GM06990 (cell line): ENCODE results near the gene PRKCE.

Experiments
- DNase-seq: peaks from one replicate; pipeline ENCODE4 v3.0.0-alpha.2; 2011; ENCODE audit not compliant: insufficient read length; ENCODE audit errors: extremely low read depth
- H3K27me3 ChIP-seq: replicated peaks from 2 replicates; pipeline ENCODE4 v1.6.0; 2011; ENCODE audit warnings: low read length; ENCODE audit not compliant: control insufficient read depth, insufficient read depth
- H3K36me3 ChIP-seq: 2 replicates; pipeline ENCODE4 v1.5.1; 2011; ENCODE audit warnings: low read length; ENCODE audit not compliant: control insufficient read depth, insufficient read depth
- H3K4me3 ChIP-seq: replicated peaks from 2 replicates; pipeline ENCODE4 v1.5.1; 2011; ENCODE audit warnings: low read depth, mild to moderate bottlenecking, control low read depth, low read length
- TF ChIP-seq, protein P1 (sequence below): IDR thresholded peaks from 2 replicates; pipeline ENCODE4 v1.5.1; 2011; ENCODE audit warnings: low read length, control low read depth, mild to moderate bottlenecking, inconsistent platforms; ENCODE audit not compliant: insufficient read depth, poor library complexity, severe bottlenecking

The PRKCE gene

DNA sequence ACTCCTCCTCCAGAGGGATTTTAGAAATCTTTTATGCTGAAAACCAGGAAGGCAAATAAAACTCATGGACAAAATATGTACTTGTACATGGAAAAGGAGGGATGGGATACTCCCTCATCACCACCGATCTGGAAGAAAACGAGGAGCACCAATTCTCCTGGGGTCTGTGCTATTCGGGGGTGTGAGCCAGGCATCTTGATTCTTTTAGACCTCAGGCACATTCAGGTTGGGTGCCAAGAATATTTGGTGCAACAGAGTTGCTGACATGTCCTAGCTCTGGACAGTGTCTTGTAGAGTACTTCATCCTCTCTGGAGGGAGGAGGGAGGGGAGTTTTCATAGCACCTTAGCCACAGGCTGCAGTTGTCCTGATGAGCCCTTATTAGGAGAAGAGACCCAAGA, 163.0 kb downstream of the PRKCE start:
- TF ChIP-seq, protein P1, sequence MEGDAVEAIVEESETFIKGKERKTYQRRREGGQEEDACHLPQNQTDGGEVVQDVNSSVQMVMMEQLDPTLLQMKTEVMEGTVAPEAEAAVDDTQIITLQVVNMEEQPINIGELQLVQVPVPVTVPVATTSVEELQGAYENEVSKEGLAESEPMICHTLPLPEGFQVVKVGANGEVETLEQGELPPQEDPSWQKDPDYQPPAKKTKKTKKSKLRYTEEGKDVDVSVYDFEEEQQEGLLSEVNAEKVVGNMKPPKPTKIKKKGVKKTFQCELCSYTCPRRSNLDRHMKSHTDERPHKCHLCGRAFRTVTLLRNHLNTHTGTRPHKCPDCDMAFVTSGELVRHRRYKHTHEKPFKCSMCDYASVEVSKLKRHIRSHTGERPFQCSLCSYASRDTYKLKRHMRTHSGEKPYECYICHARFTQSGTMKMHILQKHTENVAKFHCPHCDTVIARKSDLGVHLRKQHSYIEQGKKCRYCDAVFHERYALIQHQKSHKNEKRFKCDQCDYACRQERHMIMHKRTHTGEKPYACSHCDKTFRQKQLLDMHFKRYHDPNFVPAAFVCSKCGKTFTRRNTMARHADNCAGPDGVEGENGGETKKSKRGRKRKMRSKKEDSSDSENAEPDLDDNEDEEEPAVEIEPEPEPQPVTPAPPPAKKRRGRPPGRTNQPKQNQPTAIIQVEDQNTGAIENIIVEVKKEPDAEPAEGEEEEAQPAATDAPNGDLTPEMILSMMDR: no peak
- H3K36me3 ChIP-seq: no peaks in the 10 kb centered on the region
- no peak for DNase-seq

DNA sequence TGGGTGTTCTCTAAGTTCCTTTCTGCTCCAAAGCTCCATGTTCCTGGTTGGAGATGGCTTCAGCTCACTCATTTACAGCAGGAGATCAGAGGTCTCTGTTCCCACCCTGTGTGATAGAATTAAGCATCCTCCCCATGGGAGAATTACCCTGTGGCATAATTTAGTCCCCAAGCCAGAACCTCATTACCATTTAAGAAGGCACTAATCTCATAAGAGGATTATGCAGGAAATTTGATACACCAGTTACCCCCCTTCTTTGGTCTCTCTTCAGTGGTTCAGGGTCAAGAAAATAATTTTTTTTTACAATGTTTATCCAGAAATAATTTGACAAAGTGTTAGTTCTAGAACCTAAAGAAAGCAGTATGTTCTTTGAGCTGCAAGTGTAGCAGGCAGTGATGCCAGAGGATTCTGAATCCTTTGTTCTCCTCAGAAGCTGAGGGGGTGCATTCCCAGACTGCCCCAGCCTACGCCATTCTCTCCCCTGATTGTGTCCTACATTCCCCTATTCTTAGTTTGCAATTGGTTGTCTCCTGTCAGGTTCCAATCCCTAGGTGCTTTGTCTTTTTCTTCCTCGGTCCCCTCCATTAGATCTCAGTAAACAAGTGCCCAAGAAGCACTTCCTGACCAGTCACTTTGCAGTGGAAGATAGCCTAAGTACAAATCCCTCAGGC, 163.6 kb downstream of the PRKCE start:
- DNase-seq: no peak
- H3K4me3 ChIP-seq: no peak overlapping the region
- no peaks in the 10 kb centered on the region for H3K27me3 ChIP-seq
- H3K36me3 ChIP-seq: no peaks in the 10 kb centered on the region
- TF ChIP-seq, protein P1: no peak

More for the DNA sequence above, 163.0 kb downstream of the PRKCE start:
- H3K4me3 ChIP-seq: no peak overlapping the region
- no peaks in the 10 kb centered on the region for H3K27me3 ChIP-seq

DNA sequence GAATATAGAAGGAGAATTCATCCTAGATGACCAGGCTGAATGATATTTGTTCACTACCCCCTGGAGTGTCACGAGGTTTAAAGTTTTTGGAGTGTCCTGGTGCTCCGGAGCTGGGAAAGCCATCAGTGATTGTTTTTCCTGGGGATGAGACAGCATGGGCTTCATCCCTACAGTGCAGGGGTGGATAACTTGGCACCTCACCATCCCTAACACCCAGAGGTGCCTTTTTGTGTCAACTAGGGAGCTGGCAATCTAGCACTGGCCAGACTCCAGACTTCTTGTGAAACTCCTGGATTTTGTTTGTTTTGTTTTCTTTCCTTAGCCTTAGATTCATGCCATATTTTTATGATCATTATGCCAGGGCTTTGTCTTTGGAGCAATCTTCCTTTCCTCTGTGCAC, 164.8 kb downstream of the PRKCE start:
- TF ChIP-seq, protein P1: no peak
- no peak for DNase-seq
- H3K36me3 ChIP-seq: no peaks in the 10 kb centered on the region
- no peak overlapping the region for H3K4me3 ChIP-seq
- no peaks in the 10 kb centered on the region for H3K27me3 ChIP-seq

DNA sequence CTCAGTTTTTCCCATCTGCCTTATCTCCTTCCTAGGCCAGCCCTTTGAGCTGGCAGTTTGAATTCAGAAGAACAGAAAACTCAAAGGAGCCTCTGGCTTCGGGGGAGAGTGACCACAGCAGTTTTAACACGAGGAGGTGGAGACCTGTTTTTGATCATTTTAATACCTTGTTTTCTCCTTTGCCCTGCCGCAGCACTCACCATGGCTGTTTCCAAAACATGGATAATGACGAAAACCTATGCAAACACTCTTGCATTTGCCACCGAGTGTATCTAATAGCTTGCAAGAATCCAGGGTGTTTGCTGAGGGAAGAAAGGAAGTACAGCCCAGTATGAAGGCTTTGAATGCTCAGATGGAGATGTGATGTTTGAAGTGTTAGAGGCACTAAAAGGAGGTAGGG, 167.1 kb downstream of the PRKCE start:
- TF ChIP-seq, protein P1: no peak
- no peak for DNase-seq
- no peaks in the 10 kb centered on the region for H3K27me3 ChIP-seq
- no peak overlapping the region for H3K4me3 ChIP-seq
- no peaks in the 10 kb centered on the region for H3K36me3 ChIP-seq

DNA sequence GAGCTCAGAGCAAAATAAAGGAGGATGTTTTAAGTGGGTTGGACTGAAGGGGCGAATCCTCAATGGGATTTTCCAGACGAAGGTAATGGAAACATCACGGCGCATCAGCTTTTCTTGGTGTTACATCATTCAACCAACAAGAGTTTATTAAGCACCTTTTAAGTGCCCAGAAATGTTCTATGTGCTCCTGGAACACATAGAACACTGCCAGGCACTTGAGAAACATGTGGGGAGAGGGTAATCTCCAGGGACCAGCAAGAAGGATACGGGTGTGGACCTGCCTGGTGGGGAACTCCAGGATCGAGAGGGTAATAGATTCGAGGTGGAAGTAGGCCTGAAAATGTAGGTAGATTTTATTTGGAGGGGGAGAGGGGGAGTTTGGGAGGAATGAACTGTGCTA, 168.6 kb downstream of the PRKCE start:
- no peak for DNase-seq
- TF ChIP-seq, protein P1: no peak
- H3K4me3 ChIP-seq: no peak overlapping the region
- H3K27me3 ChIP-seq: no peaks in the 10 kb centered on the region
- no peaks in the 10 kb centered on the region for H3K36me3 ChIP-seq
